NCI-H2029 (cell line): ENCODE data around the gene SPACA9.

Experiments
- DNase-seq: peaks from one replicate; lab custom pipeline; 2025; lab: John Stamatoyannopoulos, UW

SPACA9 gene

GRCh38 chr9:132878695-132879456 is at the start of gene SPACA9:
SPACA9 (plus strand) TSS chr9:132878898; CDS start chr9:132883948, 5,050 bp downstream.
- no peak for DNase-seq

GRCh38 chr9:132832171-132832881 is 46.4 kb upstream of the SPACA9 start:
- DNase-seq, result no peak

GRCh38 chr9:132833550-132834121 is 45.1 kb upstream of the SPACA9 start:
- DNase-seq, result no peak

- DNase-seq, result no peak
Observed at GRCh38 chr9:132834343-132834742, 44.4 kb upstream of the SPACA9 start.

- DNase-seq, result no peak
Observed at GRCh38 chr9:132837501-132838286, 41.0 kb upstream of the SPACA9 start.

- no peak for DNase-seq
Observed at GRCh38 chr9:132838291-132838690, 40.4 kb upstream of the SPACA9 start.

- no peak for DNase-seq
Observed at GRCh38 chr9:132840980-132841379, 37.7 kb upstream of the SPACA9 start.

- DNase-seq, result no peak
Observed at GRCh38 chr9:132842124-132843044, 36.3 kb upstream of the SPACA9 start.

- no peak for DNase-seq
Observed at GRCh38 chr9:132846109-132846917, 32.4 kb upstream of the SPACA9 start.

GRCh38 chr9:132846918-132847515 is 31.7 kb upstream of the SPACA9 start:
- no peak for DNase-seq

GRCh38 chr9:132849185-132849706 is 29.5 kb upstream of the SPACA9 start:
- DNase-seq, result peak; percentile 75

GRCh38 chr9:132853482-132853881 is 25.2 kb upstream of the SPACA9 start:
- no peak for DNase-seq

- no peak for DNase-seq
Observed at GRCh38 chr9:132854832-132855231, 23.9 kb upstream of the SPACA9 start.

GRCh38 chr9:132855904-132856303 is 22.8 kb upstream of the SPACA9 start:
- DNase-seq, result no peak

- no peak for DNase-seq
Observed at GRCh38 chr9:132857031-132857430, 21.7 kb upstream of the SPACA9 start.

GRCh38 chr9:132857616-132858342 is 20.9 kb upstream of the SPACA9 start:
- DNase-seq, result no peak

- no peak for DNase-seq
Observed at GRCh38 chr9:132858751-132859150, 19.9 kb upstream of the SPACA9 start.

- no peak for DNase-seq
Observed at GRCh38 chr9:132861666-132862065, 17.0 kb upstream of the SPACA9 start.

- DNase-seq, result no peak
Observed at GRCh38 chr9:132862533-132862932, 16.2 kb upstream of the SPACA9 start.
